H1 (cell line): ENCODE data around the gene CFAP100. TPM values are rescaled to one million over a fixed set of nuclear protein-coding genes. Genes with fewer than 3 reads are reported as not detected.

Experiments
- CTCF ChIA-PET: fragments of 300-600 bp; sonication (Branson Sonifier 250); formaldehyde crosslinking; loops from one replicate; lab custom pipeline; 2021; ENCODE audit not compliant: partially characterized antibody; lab: Charles Lee
- POLR2A ChIA-PET: fragments of 300-600 bp; sonication (Branson Sonifier 250); formaldehyde crosslinking; loops from one replicate; lab custom pipeline; 2021; ENCODE audit warnings: inconsistent platforms; ENCODE audit not compliant: partially characterized antibody; lab: Charles Lee
- DNase-seq, 2 experiments: peaks; one replicate each; pipeline versions ENCODE4 v3.0.0 to v3.0.0-alpha.2; 2010 to 2022; ENCODE audit warnings: low spot score in 2 of 2, low read depth in 1 of 2, mixed read lengths in 1 of 2
- FAIRE-seq: peaks from 2 replicates; lab custom pipeline; 2011; peaks lifted over from hg19 to GRCh38; lab: Jason Lieb, UNC
- H2AFZ ChIP-seq: 2 replicates; pipeline ENCODE4 v1.8.1; 2012; ENCODE audit warnings: low read length, inconsistent platforms
- H2AK5ac ChIP-seq: 2 replicates; pipeline ENCODE4 v1.6.1; 2013; ENCODE audit warnings: low read depth, low read length
- H2BK120ac ChIP-seq: replicated peaks from 2 replicates; pipeline ENCODE3; 2013; ENCODE audit warnings: low read depth, low read length, inconsistent platforms
- H2BK12ac ChIP-seq: 2 replicates; pipeline ENCODE4 v1.6.1; 2013; ENCODE audit warnings: low read depth, low read length
- H2BK15ac ChIP-seq: 2 replicates; pipeline ENCODE4 v1.6.1; 2013; ENCODE audit warnings: low read length
- H2BK20ac ChIP-seq: 2 replicates; pipeline ENCODE4 v1.6.1; 2013; ENCODE audit warnings: low read length
- H2BK5ac ChIP-seq: 2 replicates; pipeline ENCODE4 v1.6.1; 2013; ENCODE audit warnings: low read depth, low read length
- H3K14ac ChIP-seq: 2 replicates; pipeline ENCODE4 v1.6.1; 2013; ENCODE audit warnings: inconsistent platforms; ENCODE audit not compliant: insufficient read length
- H3K18ac ChIP-seq: 2 replicates; pipeline ENCODE4 v1.6.1; 2013; ENCODE audit warnings: low read length; ENCODE audit errors: extremely low read depth
- H3K23ac ChIP-seq: 2 replicates; pipeline ENCODE4 v1.6.1; 2013; ENCODE audit warnings: inconsistent platforms; ENCODE audit not compliant: insufficient read length
- H3K23me2 ChIP-seq: 2 replicates; pipeline ENCODE4 v1.6.1; 2013; ENCODE audit warnings: low read depth, low read length
- H3K27ac ChIP-seq: 2 replicates; pipeline ENCODE4 v1.6.1; 2011; ENCODE audit warnings: low read depth, low read length, inconsistent platforms
- H3K27me3 ChIP-seq, 4 experiments: replicated peaks in 1 of 4; 1 replicate in 1 of 4; 2 replicates in 3 of 4; pipeline versions ENCODE4 v1.6.1 to v1.8.1; 2011 to 2013; ENCODE audit warnings: low read length in 3 of 4, mild to moderate bottlenecking in 3 of 4, inconsistent platforms in 2 of 4, mixed read lengths in 2 of 4, moderate library complexity in 1 of 4; ENCODE audit not compliant: control insufficient read depth in 3 of 4, insufficient read depth in 3 of 4; ENCODE audit errors: extremely low read depth in 1 of 4
- H3K36me3 ChIP-seq, 4 experiments: 2 replicates each; pipeline versions ENCODE4 v1.6.1 to v1.8.1; 2011 to 2013; ENCODE audit warnings: mild to moderate bottlenecking in 4 of 4, low read length in 3 of 4, moderate library complexity in 2 of 4, control low read depth in 1 of 4, inconsistent platforms in 1 of 4; ENCODE audit not compliant: insufficient read depth in 4 of 4, control insufficient read depth in 2 of 4
- H3K4ac ChIP-seq: replicated peaks from 2 replicates; pipeline ENCODE3; 2013; ENCODE audit warnings: low read length, low read depth, mixed read lengths, inconsistent platforms; ENCODE audit not compliant: insufficient read length
- H3K4me1 ChIP-seq, 4 experiments: replicated peaks in 1 of 4; 1 replicate in 1 of 4; 2 replicates in 3 of 4; pipeline versions ENCODE4 v1.6.1 to v1.8.1; 2011 to 2013; ENCODE audit warnings: low read length in 3 of 4, inconsistent platforms in 2 of 4, mixed read lengths in 1 of 4; ENCODE audit not compliant: insufficient read depth in 4 of 4, control insufficient read depth in 3 of 4
- H3K4me2 ChIP-seq, 2 experiments: 2 replicates each; pipeline versions ENCODE4 v1.6.1 to v1.8.1; 2011 to 2013; ENCODE audit warnings: low read depth in 2 of 2, low read length in 2 of 2, control low read depth in 1 of 2, inconsistent platforms in 1 of 2, mild to moderate bottlenecking in 1 of 2; ENCODE audit not compliant: insufficient read depth in 1 of 2
- H3K4me3 ChIP-seq, 4 experiments: fragments of 200-600, 300-600 bp in 1 of 4; sonication (generic), shearing (Covaris generic), sonication (Bioruptor Twin) in 1 of 4; 2 replicates each; pipeline versions ENCODE4 v1.5.1 to v1.8.1; 2011 to 2016; ENCODE audit warnings: low read length in 4 of 4, low read depth in 3 of 4, control low read depth in 2 of 4, inconsistent platforms in 2 of 4, mild to moderate bottlenecking in 2 of 4, mixed read lengths in 1 of 4, moderate library complexity in 1 of 4; ENCODE audit not compliant: insufficient read depth in 2 of 4; ENCODE audit errors: extremely low read depth in 1 of 4
- H3K56ac ChIP-seq: replicated peaks from 2 replicates; pipeline ENCODE3; 2013; ENCODE audit warnings: low read depth, mild to moderate bottlenecking, mixed read lengths, low read length, inconsistent platforms; ENCODE audit not compliant: insufficient read length
- H3K79me1 ChIP-seq: 2 replicates; pipeline ENCODE4 v1.6.1; 2013; ENCODE audit warnings: low read depth, low read length, control low read depth
- H3K79me2 ChIP-seq, 2 experiments: 2 replicates each; pipeline versions ENCODE4 v1.6.1 to v1.8.1; 2012 to 2013; ENCODE audit warnings: low read length in 2 of 2, mild to moderate bottlenecking in 2 of 2, inconsistent platforms in 1 of 2; ENCODE audit not compliant: insufficient read depth in 2 of 2, control insufficient read depth in 1 of 2
- H3K9ac ChIP-seq, 4 experiments: replicated peaks in 1 of 4; 1 replicate in 1 of 4; 2 replicates in 3 of 4; pipeline versions ENCODE4 v1.6.1 to v1.8.1; 2011 to 2013; ENCODE audit warnings: low read depth in 3 of 4, low read length in 3 of 4, control low read depth in 2 of 4, mild to moderate bottlenecking in 2 of 4, moderate library complexity in 2 of 4, inconsistent platforms in 1 of 4; ENCODE audit errors: extremely low read depth in 1 of 4
- H3K9me3 ChIP-seq, 2 experiments: 2 replicates each; pipeline versions ENCODE4 v1.6.1 to v1.8.1; 2012 to 2013; ENCODE audit warnings: mild to moderate bottlenecking in 2 of 2, moderate library complexity in 2 of 2, control low read depth in 1 of 2, inconsistent platforms in 1 of 2, low read depth in 1 of 2, low read length in 1 of 2, mixed read lengths in 1 of 2; ENCODE audit not compliant: insufficient read depth in 2 of 2
- H4K20me1 ChIP-seq, 2 experiments: replicated peaks in 1 of 2; 2 replicates each; pipeline versions ENCODE3 to v1.8.1; 2011 to 2013; ENCODE audit warnings: inconsistent platforms in 2 of 2, low read length in 2 of 2, mild to moderate bottlenecking in 1 of 2; ENCODE audit not compliant: insufficient read depth in 2 of 2, control insufficient read depth in 1 of 2
- H4K5ac ChIP-seq: 2 replicates; pipeline ENCODE4 v1.6.1; 2013; ENCODE audit warnings: low read length, low read depth, mixed read lengths, inconsistent platforms; ENCODE audit not compliant: insufficient read length
- H4K8ac ChIP-seq: 2 replicates; pipeline ENCODE4 v1.8.0; 2013; ENCODE audit warnings: mild to moderate bottlenecking, moderate library complexity, low read length, inconsistent platforms; ENCODE audit not compliant: insufficient read depth; ENCODE audit errors: extremely low read depth
- H4K91ac ChIP-seq: replicated peaks from 2 replicates; pipeline ENCODE3; 2013; ENCODE audit warnings: low read length, mixed read lengths, inconsistent platforms; ENCODE audit not compliant: insufficient read length
- BACH1 ChIP-seq: IDR thresholded peaks from 2 replicates; pipeline ENCODE4 v1.6.1; 2012; ENCODE audit warnings: low read length, improper control_type of control experiment
- BCL11A ChIP-seq, 2 experiments: IDR thresholded peaks; one replicate each; pipeline ENCODE4 v1.6.1; 2011; ENCODE audit warnings: low read depth in 2 of 2, low read length in 2 of 2, mild to moderate bottlenecking in 2 of 2
- CTBP2 ChIP-seq: IDR thresholded peaks from 2 replicates; pipeline ENCODE4 v1.7.0; 2011; ENCODE audit warnings: borderline replicate concordance, mild to moderate bottlenecking, moderate library complexity, mixed read lengths, low read length; ENCODE audit not compliant: insufficient read depth, insufficient read length
- EZH2 ChIP-seq: fragments of 200-600 bp; sonication (generic); IDR thresholded peaks from 2 replicates; pipeline ENCODE4 v1.7.1; 2012; ENCODE audit warnings: low read depth, mild to moderate bottlenecking, moderate library complexity, low read length, inconsistent platforms; ENCODE audit not compliant: severe bottlenecking
- JUN ChIP-seq: IDR thresholded peaks from 2 replicates; pipeline ENCODE4 v1.6.1; 2011; ENCODE audit warnings: low read depth, mild to moderate bottlenecking, improper control_type of control experiment, low read length
- NANOG ChIP-seq: IDR thresholded peaks from 2 replicates; pipeline ENCODE4 v1.6.1; 2011; ENCODE audit warnings: low read length, low read depth, mild to moderate bottlenecking, inconsistent platforms; ENCODE audit not compliant: insufficient read depth, poor library complexity, severe bottlenecking
- RAD21 ChIP-seq, 2 experiments: IDR thresholded peaks in 1 of 2; conservative IDR thresholded peaks in 1 of 2; 2 replicates each; pipeline ENCODE4 v1.6.1; 2011; ENCODE audit warnings: low read depth in 2 of 2, low read length in 2 of 2, improper control_type of control experiment in 1 of 2, inconsistent platforms in 1 of 2, mild to moderate bottlenecking in 1 of 2, moderate library complexity in 1 of 2
- RBBP5 ChIP-seq: IDR thresholded peaks from 2 replicates; pipeline ENCODE4 v1.7.1; 2012; ENCODE audit warnings: low read depth, mild to moderate bottlenecking, inconsistent platforms, low read length, moderate library complexity, borderline replicate concordance
- SAP30 ChIP-seq: fragments of 300-600 bp; sonication (generic); IDR thresholded peaks from 2 replicates; pipeline ENCODE4 v1.7.1; 2012; ENCODE audit warnings: low read length, moderate library complexity, mild to moderate bottlenecking, inconsistent platforms; ENCODE audit not compliant: insufficient read depth, insufficient replicate concordance
- TAF1 ChIP-seq: IDR thresholded peaks from 2 replicates; pipeline ENCODE4 v1.6.1; 2011; ENCODE audit warnings: mild to moderate bottlenecking, low read depth, low read length
- WGBS, 2 experiments: shearing (Covaris generic) in 1 of 2; methylation state at CpG; one replicate each; pipeline versions ENCODE4 v1.1.6 to v1.1.7; 2013 to 2015; ENCODE audit warnings: low lambda C conversion rate in 2 of 2, mixed read lengths in 2 of 2, inconsistent platforms in 1 of 2, low coverage in 1 of 2, missing lambda C conversion rate in 1 of 2; ENCODE audit not compliant: insufficient replicate concordance in 2 of 2, insufficient coverage in 1 of 2, insufficient read length in 1 of 2; ENCODE audit errors: extremely low coverage in 1 of 2, missing lambda C conversion rate in 1 of 2; 5-methylcytosine and 5-hydroxymethylcytosine counted together
- polyA plus RNA-seq, 7 experiments: library from polyadenylated mRNA; depleted of rRNA in 3 of 7; stranded (reverse) in 5 of 7; unstranded in 2 of 7; fragments of >200 nt in 5 of 7; fragments of 200-250 nt in 2 of 7; gene quantifications; 1 replicate in 5 of 7; 2 replicates in 1 of 7; 4 replicates in 1 of 7; pipeline versions ENCODE4 v1.2.1 to v1.2.3, GENCODE V29; 2011 to 2013; ENCODE audit warnings: missing spikeins in 2 of 7, mixed read lengths in 2 of 7
- total RNA-seq: library from RNA; stranded (reverse); fragmentation: NEBNext Ultra II Directional; extraction: Animal tissue kit (Norgen Biotek cat#: 25700); gene quantifications from 2 replicates; pipeline ENCODE4 v1.2.1, GENCODE V29; 2021
- TF ChIP-seq, protein P1 (sequence below): IDR thresholded peaks from 2 replicates; pipeline ENCODE4 v1.6.1; 2011; ENCODE audit warnings: low read length, improper control_type of control experiment

The CFAP100 gene
- total and polyA plus RNA-seq, 2 of the 8 experiments (the other 6 are each of a cell fraction or from before 2014, with no cell fraction given): 0.17 TPM; not detected in 1

DNA sequence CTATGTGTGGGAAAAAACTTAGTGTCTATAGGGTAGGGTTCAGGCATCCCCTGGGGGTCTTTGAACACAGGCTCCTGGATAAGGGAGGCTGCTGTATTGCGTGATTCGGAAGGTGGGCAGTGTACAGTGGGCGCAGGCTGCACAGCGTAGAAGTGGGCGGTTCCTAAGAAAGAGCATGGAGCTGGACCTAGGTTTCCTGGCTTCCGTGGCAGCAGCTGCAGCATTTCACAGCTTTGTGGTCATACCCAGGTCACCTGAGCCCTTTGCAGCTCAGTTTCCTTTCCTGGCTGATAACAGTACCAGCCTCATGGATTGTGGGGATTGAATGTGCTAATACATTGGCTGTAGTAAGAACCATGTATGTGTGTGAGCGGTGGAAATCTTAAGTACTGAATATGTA, 22.2 kb downstream of the CFAP100 start:
- no peak overlapping the region for H4K8ac ChIP-seq
- H3K36me3 ChIP-seq: no peaks in the 10 kb centered on the region
- FAIRE-seq: no peak
- H3K23ac ChIP-seq: no peak overlapping the region
- no peaks in the 10 kb centered on the region for H3K23me2 ChIP-seq
- H3K79me2 ChIP-seq: no peaks in the 10 kb centered on the region
- no peak overlapping the region for H2BK5ac ChIP-seq
- no peaks in the 10 kb centered on the region for H3K79me1 ChIP-seq
- no peak overlapping the region for H3K4me3 ChIP-seq
- H3K4me2 ChIP-seq: no peak overlapping the region
- TF ChIP-seq EZH2: no peak
- TF ChIP-seq CTBP2: no peak
- TF ChIP-seq RBBP5: no peak
- TF ChIP-seq TAF1: no peak
- TF ChIP-seq NANOG: no peak
- no peak for TF ChIP-seq SAP30
- TF ChIP-seq BACH1: no peak
- no peak for TF ChIP-seq BCL11A (IDR thresholded peaks at IDR 0.05; ENCODE audit: low read depth in 2 of 2, low read length in 2 of 2)
- no peak for TF ChIP-seq JUN
- TF ChIP-seq, protein P1, sequence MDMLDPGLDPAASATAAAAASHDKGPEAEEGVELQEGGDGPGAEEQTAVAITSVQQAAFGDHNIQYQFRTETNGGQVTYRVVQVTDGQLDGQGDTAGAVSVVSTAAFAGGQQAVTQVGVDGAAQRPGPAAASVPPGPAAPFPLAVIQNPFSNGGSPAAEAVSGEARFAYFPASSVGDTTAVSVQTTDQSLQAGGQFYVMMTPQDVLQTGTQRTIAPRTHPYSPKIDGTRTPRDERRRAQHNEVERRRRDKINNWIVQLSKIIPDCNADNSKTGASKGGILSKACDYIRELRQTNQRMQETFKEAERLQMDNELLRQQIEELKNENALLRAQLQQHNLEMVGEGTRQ: no peak
- TF ChIP-seq RAD21 (IDR thresholded peaks at IDR 0.05 in 1 of 2, conservative IDR thresholded peaks at IDR 0.05 in 1 of 2; ENCODE audit: low read depth in 2 of 2, low read length in 2 of 2): no peak
- peak in 1 of 2 experiments; percentile 31 for DNase-seq
- no peak overlapping the region for H3K9ac ChIP-seq
- H4K20me1 ChIP-seq: no peaks in the 10 kb centered on the region
- H3K9me3 ChIP-seq: no peaks in the 10 kb centered on the region
- ChIA-PET CTCF (interaction anchor here (1.0 to 2.5 kb wide), 6 partner anchors 10 to 283 kb away, joined by 3 to 9 read pairs (median 4); no protein-coding TSS in a partner anchor), POLR2A (interaction anchor here (1.0 to 2.1 kb wide), 3 partner anchors 18 to 25 kb away, joined by 3 to 7 read pairs (median 3); no protein-coding TSS in a partner anchor)
- no peak overlapping the region for H2BK20ac ChIP-seq
- no peak overlapping the region for H3K27ac ChIP-seq
- H2AFZ ChIP-seq: no peak overlapping the region
- H3K4ac ChIP-seq: no peak overlapping the region
- no peak overlapping the region for H3K14ac ChIP-seq
- H4K91ac ChIP-seq: no peak overlapping the region
- WGBS, 2 experiments: 94% methylated on average over 7 of the region's 7 CpGs; no CpG with 5 or more reads in 1 of the 2 experiments
- no peak overlapping the region for H2AK5ac ChIP-seq
- H4K5ac ChIP-seq: no peak overlapping the region
- no peak overlapping the region for H2BK12ac ChIP-seq
- no peak overlapping the region for H2BK120ac ChIP-seq
- H3K18ac ChIP-seq: no peak overlapping the region
- no peaks in the 10 kb centered on the region; a peak in 1 of 7 replicates for H3K27me3 ChIP-seq
- H3K4me1 ChIP-seq: peaks cover 0 to 7% (median 2%) of the 10 kb centered on the region in 4 experiments; a peak in 3 of 7 replicates
- no peak overlapping the region for H3K56ac ChIP-seq
- H2BK15ac ChIP-seq: no peak overlapping the region
